ENCODE results near the gene PAQR9.

DNA sequence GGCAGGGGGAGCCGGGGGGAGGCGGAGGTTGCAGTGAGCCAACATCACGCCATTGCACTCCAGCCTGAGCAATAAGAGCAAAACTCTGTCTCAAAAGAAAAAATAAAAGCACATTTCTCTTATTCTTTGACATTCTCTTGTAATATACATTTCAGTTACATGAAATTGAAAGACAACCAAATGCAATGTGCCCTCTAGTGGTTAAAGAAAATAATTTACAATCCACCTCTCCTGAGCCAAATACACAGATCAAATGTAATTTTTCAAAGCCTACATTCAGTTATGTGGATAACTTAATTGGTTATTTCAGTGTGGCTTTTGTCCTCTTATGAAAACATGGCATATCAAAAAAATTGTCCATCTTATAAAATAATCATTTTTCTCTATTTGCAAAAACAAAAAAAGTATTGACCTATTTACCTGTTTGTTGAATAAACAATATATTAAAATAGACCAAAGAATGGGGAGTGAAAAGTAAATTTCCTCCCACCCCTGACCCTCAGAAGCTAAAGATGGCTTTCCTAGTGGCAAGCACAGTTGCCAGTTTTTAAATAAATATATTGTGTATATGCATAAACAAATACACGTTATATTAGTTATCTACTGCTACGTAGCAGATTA, 23.7 kb upstream of the PAQR9 start:
- TF ChIP-seq, protein P1, sequence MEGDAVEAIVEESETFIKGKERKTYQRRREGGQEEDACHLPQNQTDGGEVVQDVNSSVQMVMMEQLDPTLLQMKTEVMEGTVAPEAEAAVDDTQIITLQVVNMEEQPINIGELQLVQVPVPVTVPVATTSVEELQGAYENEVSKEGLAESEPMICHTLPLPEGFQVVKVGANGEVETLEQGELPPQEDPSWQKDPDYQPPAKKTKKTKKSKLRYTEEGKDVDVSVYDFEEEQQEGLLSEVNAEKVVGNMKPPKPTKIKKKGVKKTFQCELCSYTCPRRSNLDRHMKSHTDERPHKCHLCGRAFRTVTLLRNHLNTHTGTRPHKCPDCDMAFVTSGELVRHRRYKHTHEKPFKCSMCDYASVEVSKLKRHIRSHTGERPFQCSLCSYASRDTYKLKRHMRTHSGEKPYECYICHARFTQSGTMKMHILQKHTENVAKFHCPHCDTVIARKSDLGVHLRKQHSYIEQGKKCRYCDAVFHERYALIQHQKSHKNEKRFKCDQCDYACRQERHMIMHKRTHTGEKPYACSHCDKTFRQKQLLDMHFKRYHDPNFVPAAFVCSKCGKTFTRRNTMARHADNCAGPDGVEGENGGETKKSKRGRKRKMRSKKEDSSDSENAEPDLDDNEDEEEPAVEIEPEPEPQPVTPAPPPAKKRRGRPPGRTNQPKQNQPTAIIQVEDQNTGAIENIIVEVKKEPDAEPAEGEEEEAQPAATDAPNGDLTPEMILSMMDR (IDR thresholded peaks at IDR 0.05) = peak in 4 of 6 experiments; percentile 24 to 65 (median 56)
- TF ChIP-seq POLR2A (IDR thresholded peaks at IDR 0.05) = no peak

Data from thyroid gland (tissue), 4 donors.